GM10266 (cell line): Measurements from ENCODE around the gene CNGA4.

ENCODE experiments used
- DNase-seq: peaks from one replicate; pipeline ENCODE4 v3.0.0; 2012; ENCODE audit errors: extremely low spot score
- TF ChIP-seq, protein P1 (sequence below): IDR thresholded peaks from 2 replicates; pipeline ENCODE4 v1.5.1; 2012; ENCODE audit warnings: mild to moderate bottlenecking, low read depth; ENCODE audit not compliant: control insufficient read depth, insufficient read depth; ENCODE audit errors: missing control alignments

The CNGA4 gene

DNA sequence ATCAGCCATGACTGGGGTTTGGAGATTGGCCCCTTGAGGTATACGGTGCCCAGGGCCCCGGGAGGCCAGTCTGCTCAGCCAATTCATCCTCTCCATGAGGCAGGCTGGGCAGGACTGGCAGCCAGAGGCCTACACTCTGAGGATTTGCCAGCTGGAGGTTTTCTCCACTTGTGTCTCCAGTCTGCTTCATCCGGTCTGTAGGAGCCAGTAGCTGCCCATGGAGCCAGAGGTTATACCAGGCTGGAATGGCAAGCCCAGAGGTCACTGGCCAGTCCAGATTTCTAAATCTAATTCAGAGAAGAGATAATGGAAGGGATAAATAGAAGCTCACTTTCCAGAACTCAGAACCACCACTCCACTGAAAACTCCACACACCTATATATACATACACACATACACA is 14.5 kb upstream of the CNGA4 start:
- TF ChIP-seq, protein P1, sequence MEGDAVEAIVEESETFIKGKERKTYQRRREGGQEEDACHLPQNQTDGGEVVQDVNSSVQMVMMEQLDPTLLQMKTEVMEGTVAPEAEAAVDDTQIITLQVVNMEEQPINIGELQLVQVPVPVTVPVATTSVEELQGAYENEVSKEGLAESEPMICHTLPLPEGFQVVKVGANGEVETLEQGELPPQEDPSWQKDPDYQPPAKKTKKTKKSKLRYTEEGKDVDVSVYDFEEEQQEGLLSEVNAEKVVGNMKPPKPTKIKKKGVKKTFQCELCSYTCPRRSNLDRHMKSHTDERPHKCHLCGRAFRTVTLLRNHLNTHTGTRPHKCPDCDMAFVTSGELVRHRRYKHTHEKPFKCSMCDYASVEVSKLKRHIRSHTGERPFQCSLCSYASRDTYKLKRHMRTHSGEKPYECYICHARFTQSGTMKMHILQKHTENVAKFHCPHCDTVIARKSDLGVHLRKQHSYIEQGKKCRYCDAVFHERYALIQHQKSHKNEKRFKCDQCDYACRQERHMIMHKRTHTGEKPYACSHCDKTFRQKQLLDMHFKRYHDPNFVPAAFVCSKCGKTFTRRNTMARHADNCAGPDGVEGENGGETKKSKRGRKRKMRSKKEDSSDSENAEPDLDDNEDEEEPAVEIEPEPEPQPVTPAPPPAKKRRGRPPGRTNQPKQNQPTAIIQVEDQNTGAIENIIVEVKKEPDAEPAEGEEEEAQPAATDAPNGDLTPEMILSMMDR, result no peak
- DNase-seq, result no peak

DNA sequence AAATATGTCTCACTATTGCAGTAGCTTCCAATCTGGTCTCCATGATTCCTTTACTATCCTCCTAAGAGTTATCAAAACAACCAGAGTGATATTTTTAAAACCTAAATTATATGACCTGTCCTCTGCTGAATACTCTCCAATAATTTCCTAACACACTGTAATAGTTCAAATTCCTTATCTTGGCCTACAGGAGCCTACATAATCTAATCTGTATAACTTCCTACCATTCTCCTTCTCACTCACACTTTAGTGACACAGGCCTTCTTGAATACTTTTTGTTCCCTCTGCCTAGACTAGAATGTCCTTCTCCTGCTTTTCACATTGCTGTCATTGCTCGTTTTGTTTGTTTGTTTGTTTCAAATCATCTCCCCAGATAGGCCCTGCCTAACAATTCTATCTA is 13.9 kb upstream of the CNGA4 start:
- TF ChIP-seq, protein P1, result no peak
- no peak for DNase-seq

DNA sequence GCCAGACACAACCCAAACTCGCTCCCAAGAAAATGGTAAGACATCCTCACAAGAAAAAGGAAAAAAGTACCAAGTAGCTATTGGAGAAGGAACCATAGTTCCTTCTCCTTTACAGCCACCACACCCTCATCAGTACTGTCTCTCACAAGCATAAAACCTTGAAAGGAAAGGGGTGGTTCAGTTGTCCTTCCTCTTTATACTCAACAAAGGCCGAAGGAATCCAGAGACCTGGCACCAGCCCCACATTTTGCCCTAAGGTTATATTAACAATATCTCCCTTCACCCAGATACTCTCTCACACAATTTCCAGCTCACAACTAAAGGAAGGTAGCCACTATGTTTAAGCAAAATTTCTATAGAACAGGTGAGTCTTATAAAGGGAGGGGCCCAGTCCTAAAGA is 13.0 kb upstream of the CNGA4 start:
- no peak for DNase-seq
- TF ChIP-seq, protein P1, result no peak

DNA sequence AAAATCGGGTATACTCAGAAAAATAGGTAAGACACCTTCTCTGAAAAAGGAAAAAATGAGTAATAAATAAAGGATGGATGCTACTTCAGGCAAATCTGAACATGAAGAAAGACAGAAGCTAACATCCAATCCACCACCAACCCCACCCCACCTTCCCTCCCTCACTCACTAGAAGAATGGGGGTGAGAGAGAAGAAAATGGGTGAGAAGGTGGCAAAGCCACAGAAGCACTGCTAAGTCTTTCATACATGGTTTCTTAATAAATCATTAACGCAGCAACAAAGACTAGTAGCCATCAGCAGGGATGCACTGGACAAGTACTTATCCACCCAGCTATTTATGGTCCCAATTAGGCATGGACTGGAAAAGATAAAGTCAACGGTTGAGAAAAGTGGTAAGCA is 10.4 kb upstream of the CNGA4 start:
- TF ChIP-seq, protein P1, result no peak
- DNase-seq, result no peak

DNA sequence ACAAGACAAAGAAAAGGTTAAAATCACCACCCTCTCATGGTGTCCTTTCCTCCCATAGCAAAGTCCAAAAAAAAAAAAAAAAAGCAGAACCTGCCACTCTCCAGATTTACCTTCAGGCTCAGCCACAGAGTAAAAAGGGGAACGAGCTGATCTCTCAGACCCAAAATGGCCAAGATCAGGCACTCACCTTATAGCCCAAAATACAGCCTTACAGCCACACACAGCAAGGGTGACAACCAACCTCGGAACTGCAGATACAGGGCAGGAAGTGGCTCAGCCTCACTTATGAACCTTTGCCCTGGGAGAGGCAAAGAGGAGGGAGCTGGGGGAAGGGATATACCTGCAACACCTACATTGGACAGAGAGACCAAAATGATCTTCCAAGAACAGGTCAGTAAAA is 9.0 kb upstream of the CNGA4 start:
- TF ChIP-seq, protein P1, result no peak
- DNase-seq, result no peak

DNA sequence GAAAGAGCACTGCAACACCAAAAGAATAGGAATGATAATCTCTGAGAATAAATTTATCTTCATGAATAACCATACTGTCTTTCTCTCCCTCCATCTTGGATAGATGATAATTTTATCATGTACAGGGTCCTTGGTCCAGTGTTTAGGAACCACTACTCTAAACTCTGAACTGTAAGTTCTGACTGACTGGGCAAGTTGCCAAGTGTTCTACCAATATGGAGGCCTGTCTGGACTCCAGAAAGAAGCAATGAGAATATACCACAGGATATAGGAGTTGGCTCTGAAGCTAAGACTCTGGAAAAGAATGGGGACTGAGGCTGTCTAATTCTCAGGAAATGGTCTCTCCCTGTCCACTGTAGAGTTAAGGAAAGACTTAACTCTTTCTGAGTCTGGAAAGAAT is 6.0 kb upstream of the CNGA4 start:
- TF ChIP-seq, protein P1, result no peak
- DNase-seq, result no peak

DNA sequence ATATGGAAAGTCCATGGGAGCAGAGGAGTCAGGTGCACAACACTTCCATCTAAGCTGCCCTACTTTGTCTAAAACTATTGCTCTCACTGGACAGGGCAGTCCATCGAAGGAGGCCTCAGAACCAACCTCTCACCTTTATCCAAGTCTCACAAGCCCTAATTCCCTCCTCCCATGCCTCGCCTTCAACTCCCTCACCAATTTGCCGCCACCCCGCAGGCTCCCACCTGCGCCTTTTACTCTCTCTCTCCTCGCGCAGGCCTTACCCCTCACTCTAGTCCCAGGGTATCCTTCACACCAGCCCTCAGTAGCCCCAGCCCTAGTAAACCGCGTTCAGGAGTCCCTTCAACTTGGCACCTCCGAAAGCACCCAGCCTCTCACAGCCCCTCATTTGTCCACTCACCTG is 4.9 kb upstream of the CNGA4 start:
- DNase-seq, result no peak
- TF ChIP-seq, protein P1, result no peak
